ENCODE results near the gene COA3. TPM values are rescaled to one million over a fixed set of nuclear protein-coding genes. Genes with fewer than 3 reads are reported as not detected.

The COA3 gene
- total and polyA plus RNA-seq, 2 experiments from 2014 or later, result 81.2 to 138 TPM

DNA sequence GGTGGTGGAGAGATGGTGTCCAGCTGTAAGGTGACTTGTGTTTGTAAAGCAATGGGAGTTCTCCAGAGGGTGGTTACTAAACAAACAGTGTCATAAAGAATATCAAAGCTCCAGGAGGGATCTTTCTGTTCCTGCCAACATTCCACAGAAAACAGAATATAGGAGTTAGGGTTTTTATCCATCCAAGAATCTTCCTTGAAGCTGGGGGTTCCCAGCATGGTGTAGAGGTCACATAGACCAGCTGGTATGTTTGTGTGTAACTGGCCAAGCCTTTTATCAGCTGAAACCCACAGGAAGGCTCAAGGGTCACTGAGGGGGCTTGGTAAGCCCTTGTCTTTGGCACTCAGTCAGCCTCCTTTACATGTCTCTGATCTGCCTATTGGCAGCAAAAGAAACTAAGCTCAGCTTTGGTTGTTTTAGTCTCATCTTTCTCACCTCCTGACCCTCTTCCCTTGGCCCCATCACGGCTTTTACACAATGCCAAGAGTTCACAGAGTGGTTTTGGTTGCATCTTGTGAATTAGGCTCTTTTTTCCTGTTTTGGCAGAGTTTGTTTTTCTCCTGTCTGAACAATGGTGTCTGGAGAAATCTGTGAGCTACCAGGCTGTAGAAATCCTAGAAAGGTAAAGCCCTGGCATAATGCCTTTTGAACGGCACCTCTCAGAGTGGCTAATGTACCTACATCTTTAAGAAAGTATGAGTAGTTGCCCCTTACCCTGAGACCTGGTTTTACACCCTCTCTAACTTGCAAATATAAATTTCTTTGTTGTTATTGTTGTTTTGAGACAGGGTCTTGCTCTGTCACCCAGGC, 4.8 kb upstream of the COA3 start (continued):
- TF ChIP-seq ZNF462 (CRISPR knock-in tag; IDR thresholded peaks at IDR 0.05) (no peak), STAT1 (IDR thresholded peaks at IDR 0.05; ENCODE audit: unreplicated experiment) (no peak), CREB1 (CRISPR knock-in tag; IDR thresholded peaks at IDR 0.05; ENCODE audit: low read depth) (no peak)

DNA sequence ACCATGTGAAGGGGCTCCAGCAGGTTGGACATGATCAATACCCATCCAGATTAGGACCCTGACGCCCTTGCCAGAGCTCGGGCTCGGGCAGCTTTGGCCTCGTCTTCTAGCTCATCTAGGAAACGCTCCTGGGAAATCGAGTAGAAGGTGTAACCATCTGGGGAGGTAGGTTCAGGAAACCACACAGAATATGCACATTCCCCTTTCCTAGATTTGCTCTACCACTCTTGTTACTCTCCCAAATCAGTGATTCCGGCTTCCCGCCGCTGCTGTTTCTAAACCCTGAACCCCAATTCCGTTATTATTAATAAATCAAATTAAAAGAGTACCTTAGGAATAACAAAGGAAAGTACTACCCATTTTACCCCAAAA, 507 bp downstream of the COA3 start:
- H3F3A ChIP-seq (replicated peaks; ENCODE audit: low read depth), result no peaks in the 10 kb centered on the region
- DNase-seq (ENCODE audit: low spot score) (no peak), ATAC-seq (no peak)
- no peak overlapping the region for H3K27ac ChIP-seq (ENCODE audit: low read depth)
- Mint-ChIP-seq H3K36me3 (ENCODE audit: low read depth) (peaks cover 13% of the 10 kb centered on the region), H3K27ac (peak overlapping the region; percentile 88), H3K27me3 (ENCODE audit: insufficient read depth, low read depth, poor library complexity) (peaks cover 19% of the 10 kb centered on the region), H3K9me3 (peaks cover 14% of the 10 kb centered on the region), H3K4me1 (peaks cover 5% of the 10 kb centered on the region; the same call in 1 of the 3 replicates), H3K4me3 (peak overlapping the region; percentile 94)
- H2AFZ ChIP-seq, result peak overlapping the region; percentile 87; the same call in 1 of the 2 replicates
- H3K4me1 ChIP-seq (ENCODE audit: insufficient read depth), result peaks cover 6% of the 10 kb centered on the region; the same call in 1 of the 2 replicates
- no peaks in the 10 kb centered on the region for H3K36me3 ChIP-seq (ENCODE audit: insufficient read depth)
- no peak for TF ChIP-seq EZH2 (IDR thresholded peaks at IDR 0.05; ENCODE audit: low read depth, unreplicated experiment)
- no peak for TF ChIP-seq CREB1 (CRISPR knock-in tag; IDR thresholded peaks at IDR 0.05; ENCODE audit: low read depth)
- no peak for TF ChIP-seq POLR2AphosphoS5 (IDR thresholded peaks at IDR 0.05; ENCODE audit: low read depth)
- H3K4me2 ChIP-seq, result peak overlapping the region; percentile 80
- peaks cover 18% of the 10 kb centered on the region for H3K27me3 ChIP-seq (ENCODE audit: insufficient read depth)
- no peaks in the 10 kb centered on the region for H4K20me1 ChIP-seq (replicated peaks; ENCODE audit: insufficient read depth)
- H3K9me2 ChIP-seq (ENCODE audit: insufficient read depth), result no peaks in the 10 kb centered on the region
- peak overlapping the region; percentile 90 for H3K4me3 ChIP-seq
- H3K79me2 ChIP-seq (replicated peaks; ENCODE audit: insufficient read depth), result peaks cover 8% of the 10 kb centered on the region

Measured in GM23338 (cell line).